PC-9 (cell line): ENCODE data around the gene CD151. TPM values are rescaled to one million over a fixed set of nuclear protein-coding genes. Genes with fewer than 3 reads are reported as not detected.

Source experiments
- BruUV-seq: library from RNA; stranded (reverse); fragments of 400-500 nt; replicated peaks from 2 replicates; lab custom pipeline; 2021; lab: Mats Ljungman, UMichigan
- CTCF ChIA-PET: fragments of 300-600 bp; sonication (Branson Sonifier 250); formaldehyde crosslinking; loops from one replicate; lab custom pipeline; 2022; ENCODE audit warnings: antibody characterized with exemption; lab: Charles Lee
- POLR2A ChIA-PET: fragments of 300-600 bp; sonication (Branson Sonifier 250); formaldehyde crosslinking; loops from one replicate; lab custom pipeline; 2022; ENCODE audit warnings: antibody characterized with exemption; ENCODE audit not compliant: unreplicated experiment; lab: Charles Lee
- DNase-seq, 2 experiments: peaks; one replicate each; pipeline versions ENCODE4 v3.0.0 to v3.0.0-alpha.2; 2015 to 2022; ENCODE audit warnings: mixed read lengths in 1 of 2
- H2AFZ ChIP-seq: fragments of 200-600 bp; sonication (generic); 2 replicates; pipeline ENCODE4 v1.8.1; 2017; ENCODE audit warnings: antibody characterized with exemption
- H3F3A ChIP-seq: fragments of 200-600 bp; sonication (generic); 2 replicates; pipeline ENCODE4 v1.8.1; 2017; ENCODE audit warnings: antibody characterized with exemption, mild to moderate bottlenecking, low read depth; ENCODE audit not compliant: insufficient read depth
- H3K27ac ChIP-seq: fragments of 200-600 bp; sonication (generic); 2 replicates; pipeline ENCODE4 v1.6.1; 2016; ENCODE audit warnings: mixed run types
- H3K27me3 ChIP-seq: fragments of 200-600 bp; sonication (generic); 2 replicates; pipeline ENCODE4 v1.6.1; 2016; ENCODE audit warnings: low read depth, mixed run types; ENCODE audit not compliant: insufficient read depth
- H3K36me3 ChIP-seq: fragments of 200-600 bp; sonication (generic); 2 replicates; pipeline ENCODE4 v1.6.1; 2016; ENCODE audit warnings: low read depth, mixed run types
- H3K4me1 ChIP-seq: fragments of 200-600 bp; sonication (generic); replicated peaks from 2 replicates; pipeline ENCODE4 v1.6.1; 2016; ENCODE audit warnings: mixed run types; ENCODE audit not compliant: insufficient read depth
- H3K4me2 ChIP-seq: fragments of 200-600 bp; sonication (generic); 2 replicates; pipeline ENCODE4 v1.6.1; 2017; ENCODE audit warnings: mixed run types
- H3K4me3 ChIP-seq: fragments of 200-600 bp; sonication (generic); 2 replicates; pipeline ENCODE4 v1.6.1; 2016; ENCODE audit warnings: mixed run types
- H3K79me2 ChIP-seq: fragments of 200-600 bp; sonication (generic); 2 replicates; pipeline ENCODE4 v1.6.1; 2017; ENCODE audit warnings: low read depth, mixed run types
- H3K9me2 ChIP-seq: fragments of 200-600 bp; sonication (generic); 2 replicates; pipeline ENCODE4 v1.8.1; 2017; ENCODE audit warnings: mild to moderate bottlenecking; ENCODE audit not compliant: insufficient read depth
- H3K9me3 ChIP-seq: fragments of 200-600 bp; sonication (generic); 2 replicates; pipeline ENCODE4 v1.8.1; 2016; ENCODE audit warnings: low read depth; ENCODE audit not compliant: insufficient read depth
- H4K20me1 ChIP-seq: fragments of 200-600 bp; sonication (generic); 2 replicates; pipeline ENCODE4 v1.8.1; 2017; ENCODE audit not compliant: insufficient read depth
- EZH2 ChIP-seq: fragments of 200-600 bp; sonication (generic); IDR thresholded peaks from 2 replicates; pipeline ENCODE4 v1.8.0; 2017; ENCODE audit warnings: antibody characterized with exemption, low read depth
- intact Hi-C: fragments of 100-400 bp; cut with micrococcal nuclease; formaldehyde crosslinking; loops from one replicate; pipeline ENCODE4 v1.10.0; 2022; ENCODE audit not compliant: unreplicated experiment
- total RNA-seq: library from RNA; stranded (reverse); gene quantifications from 2 replicates; pipeline ENCODE4 v1.2.3, GENCODE V29; 2021
- TF ChIP-seq, protein P1 (sequence below): fragments of 200-600 bp; sonication (generic); conservative IDR thresholded peaks from 2 replicates; pipeline ENCODE4 v1.6.1; 2017; ENCODE audit warnings: mixed run types, antibody characterized with exemption, mild to moderate bottlenecking, moderate library complexity

The CD151 gene
- total RNA-seq, 1 experiment from 2014 or later, result 184 TPM

DNA sequence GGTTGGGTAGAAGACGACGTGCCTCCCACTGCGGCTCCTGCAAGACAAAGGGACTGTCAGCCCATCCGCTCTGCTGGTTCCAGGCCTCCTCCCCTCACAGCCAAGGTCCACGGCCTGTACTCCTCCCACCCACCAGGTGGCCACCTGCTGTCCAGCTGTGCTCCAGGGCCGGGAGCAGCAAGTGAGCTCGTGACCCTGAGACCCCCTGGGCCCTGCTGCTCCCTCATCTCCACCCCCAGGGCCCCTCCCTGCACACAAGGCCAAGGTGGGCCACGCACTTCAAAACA is 37.3 kb downstream of the CD151 start:
- POLR2A ChIA-PET, result no interaction called here
- CTCF ChIA-PET, result no interaction called here
- TF ChIP-seq, protein P1, sequence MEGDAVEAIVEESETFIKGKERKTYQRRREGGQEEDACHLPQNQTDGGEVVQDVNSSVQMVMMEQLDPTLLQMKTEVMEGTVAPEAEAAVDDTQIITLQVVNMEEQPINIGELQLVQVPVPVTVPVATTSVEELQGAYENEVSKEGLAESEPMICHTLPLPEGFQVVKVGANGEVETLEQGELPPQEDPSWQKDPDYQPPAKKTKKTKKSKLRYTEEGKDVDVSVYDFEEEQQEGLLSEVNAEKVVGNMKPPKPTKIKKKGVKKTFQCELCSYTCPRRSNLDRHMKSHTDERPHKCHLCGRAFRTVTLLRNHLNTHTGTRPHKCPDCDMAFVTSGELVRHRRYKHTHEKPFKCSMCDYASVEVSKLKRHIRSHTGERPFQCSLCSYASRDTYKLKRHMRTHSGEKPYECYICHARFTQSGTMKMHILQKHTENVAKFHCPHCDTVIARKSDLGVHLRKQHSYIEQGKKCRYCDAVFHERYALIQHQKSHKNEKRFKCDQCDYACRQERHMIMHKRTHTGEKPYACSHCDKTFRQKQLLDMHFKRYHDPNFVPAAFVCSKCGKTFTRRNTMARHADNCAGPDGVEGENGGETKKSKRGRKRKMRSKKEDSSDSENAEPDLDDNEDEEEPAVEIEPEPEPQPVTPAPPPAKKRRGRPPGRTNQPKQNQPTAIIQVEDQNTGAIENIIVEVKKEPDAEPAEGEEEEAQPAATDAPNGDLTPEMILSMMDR, result peak; percentile 24; the same call in 1 of the 2 replicates
- no peak for TF ChIP-seq EZH2

DNA sequence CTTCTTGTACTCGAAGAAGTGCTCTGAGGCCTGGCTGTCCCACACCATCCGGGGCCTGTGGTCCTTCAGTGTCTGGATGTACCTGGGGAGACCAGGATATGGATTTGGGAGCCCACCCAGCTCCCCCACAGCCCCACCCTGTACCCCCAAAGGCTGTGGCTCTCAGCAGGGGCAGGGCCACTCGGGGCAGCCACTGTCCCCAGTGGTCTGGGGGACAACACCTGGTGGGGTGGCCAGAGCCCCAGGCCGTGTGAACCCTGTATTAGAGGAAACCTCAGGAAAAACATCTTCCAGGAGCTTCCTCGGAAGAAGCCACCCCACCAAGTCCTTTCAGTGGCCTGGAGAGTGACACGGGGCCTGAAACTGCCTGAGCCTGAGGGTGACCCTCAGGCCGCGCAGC is 37.7 kb downstream of the CD151 start:
- H3K9me2 ChIP-seq, result no peaks in the 10 kb centered on the region
- intact Hi-C loops, result no loop called here
- no peaks in the 10 kb centered on the region for H3K9me3 ChIP-seq
- no peaks in the 10 kb centered on the region for H3K36me3 ChIP-seq
- no peak for DNase-seq
- H3K27ac ChIP-seq, result no peak overlapping the region
- no peaks in the 10 kb centered on the region for H3K27me3 ChIP-seq
- no peak overlapping the region for H2AFZ ChIP-seq
- no peaks in the 10 kb centered on the region for H3K4me1 ChIP-seq
- no peaks in the 10 kb centered on the region; the same call in 1 of the 2 replicates for H4K20me1 ChIP-seq
- H3K4me2 ChIP-seq, result no peak overlapping the region
- BruUV-seq, result no TSS peak
- no peak overlapping the region for H3K4me3 ChIP-seq
- H3K79me2 ChIP-seq, result no peaks in the 10 kb centered on the region
- no peak for TF ChIP-seq EZH2
- TF ChIP-seq, protein P1, result no peak; the same call in 1 of the 2 replicates
- no peaks in the 10 kb centered on the region for H3F3A ChIP-seq
- CTCF ChIA-PET, result no interaction called here
- POLR2A ChIA-PET, result no interaction called here

More for the DNA sequence above, 37.3 kb downstream of the CD151 start:
- no TSS peak for BruUV-seq
- intact Hi-C loops, result no loop called here
- H3K9me2 ChIP-seq, result no peaks in the 10 kb centered on the region
- no peak overlapping the region for H3K27ac ChIP-seq
- no peaks in the 10 kb centered on the region for H3K79me2 ChIP-seq
- no peak overlapping the region for H3K4me3 ChIP-seq
- no peak overlapping the region for H2AFZ ChIP-seq
- no peaks in the 10 kb centered on the region for H3K4me1 ChIP-seq
- H4K20me1 ChIP-seq, result no peaks in the 10 kb centered on the region; the same call in 1 of the 2 replicates
- no peaks in the 10 kb centered on the region for H3F3A ChIP-seq
- DNase-seq, result no peak
- H3K36me3 ChIP-seq, result no peaks in the 10 kb centered on the region
- H3K4me2 ChIP-seq, result no peak overlapping the region
- no peaks in the 10 kb centered on the region for H3K9me3 ChIP-seq
- no peaks in the 10 kb centered on the region for H3K27me3 ChIP-seq

DNA sequence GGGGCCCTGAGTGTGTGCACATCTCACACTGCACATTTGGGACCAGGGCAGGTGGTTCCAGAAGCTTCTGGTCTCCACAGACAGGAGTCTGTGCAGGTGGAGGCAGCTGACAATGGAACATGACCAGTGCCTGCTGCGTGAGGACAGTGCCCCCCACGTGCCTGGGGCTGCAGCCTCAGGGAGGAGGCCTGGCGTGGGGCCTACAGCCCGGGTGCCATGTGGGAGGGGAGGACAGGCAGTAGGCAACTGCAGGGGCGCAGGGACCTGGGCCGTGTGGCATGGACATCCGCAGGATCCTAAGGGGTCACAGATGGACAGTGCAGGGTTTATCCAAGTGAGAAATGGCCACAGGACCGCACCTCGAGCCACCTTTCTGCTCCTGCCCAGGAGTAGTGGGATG is 38.7 kb downstream of the CD151 start:
- DNase-seq, result no peak
- Histone ChIP-seq H3K9me2 (no peaks in the 10 kb centered on the region), H3K4me3 (no peak overlapping the region), H3K4me2 (no peak overlapping the region), H3K79me2 (no peaks in the 10 kb centered on the region), H4K20me1 (no peaks in the 10 kb centered on the region; the same call in 1 of the 2 replicates), H3K36me3 (no peaks in the 10 kb centered on the region), H3K9me3 (no peaks in the 10 kb centered on the region), H3K4me1 (no peaks in the 10 kb centered on the region), H3K27me3 (no peaks in the 10 kb centered on the region), H2AFZ (no peak overlapping the region), H3K27ac (no peak overlapping the region), H3F3A (no peaks in the 10 kb centered on the region)
- CTCF ChIA-PET, result no interaction called here
- no TSS peak for BruUV-seq
- intact Hi-C loops, result no loop called here
- POLR2A ChIA-PET, result interaction anchor here (0.6 kb wide), 1 partner anchor 31 kb away, joined by 4 read pairs; no protein-coding TSS in a partner anchor
- no peak for TF ChIP-seq EZH2
- TF ChIP-seq, protein P1, result no peak
